Measurements from ENCODE around the gene PRDX6.
"Not testable (repeated sequence)": the region's sequence is repeated elsewhere in the genome, so short reads cannot be mapped to it uniquely, and the experiment has no call there.

The PRDX6 gene

GRCh38 chr1:173499729-173500128, 22.6 kb downstream of the PRDX6 start:
- DNase-seq (ENCODE audit: low read depth in 2 of 2), result no peak

GRCh38 chr1:173502104-173502503, 25.0 kb downstream of the PRDX6 start:
- no peak for DNase-seq (ENCODE audit: low read depth in 2 of 2)

- no peak for DNase-seq (ENCODE audit: low read depth in 2 of 2)
Observed at GRCh38 chr1:173503391-173503790, 26.3 kb downstream of the PRDX6 start.

- DNase-seq (ENCODE audit: low read depth in 2 of 2), result no peak
Observed at GRCh38 chr1:173504268-173504667, 27.1 kb downstream of the PRDX6 start.

- DNase-seq (ENCODE audit: low read depth in 2 of 2), result no peak
Observed at GRCh38 chr1:173505391-173505790, 28.3 kb downstream of the PRDX6 start.

- no peak for DNase-seq (ENCODE audit: low read depth in 2 of 2)
Observed at GRCh38 chr1:173506437-173506836, 29.3 kb downstream of the PRDX6 start.

GRCh38 chr1:173507205-173507846, 30.2 kb downstream of the PRDX6 start:
- no peak for DNase-seq (ENCODE audit: low read depth in 2 of 2)

- no peak for DNase-seq (ENCODE audit: low read depth in 2 of 2)
Observed at GRCh38 chr1:173507847-173508209, 30.7 kb downstream of the PRDX6 start.

GRCh38 chr1:173508541-173508940, 31.4 kb downstream of the PRDX6 start:
- DNase-seq (ENCODE audit: low read depth in 2 of 2), result no peak

GRCh38 chr1:173509797-173510196, 32.7 kb downstream of the PRDX6 start:
- no peak for DNase-seq (ENCODE audit: low read depth in 2 of 2)

- not testable (repeated sequence) for DNase-seq (ENCODE audit: low read depth in 2 of 2)
Observed at GRCh38 chr1:173514503-173514902, 37.4 kb downstream of the PRDX6 start.

GRCh38 chr1:173520799-173521198, 43.7 kb downstream of the PRDX6 start:
- DNase-seq (ENCODE audit: low read depth in 2 of 2), result no peak

- no peak for DNase-seq (ENCODE audit: low read depth in 2 of 2)
Observed at GRCh38 chr1:173523329-173523728, 46.2 kb downstream of the PRDX6 start.

- DNase-seq (ENCODE audit: low read depth in 2 of 2), result no peak
Observed at GRCh38 chr1:173525926-173526325, 48.8 kb downstream of the PRDX6 start.

GRCh38 chr1:173527151-173527826, 50.2 kb downstream of the PRDX6 start:
- DNase-seq (ENCODE audit: low read depth in 2 of 2), result no peak

- no peak for DNase-seq (ENCODE audit: low read depth in 2 of 2)
Observed at GRCh38 chr1:173529106-173529505, 52.0 kb downstream of the PRDX6 start.

- no peak for DNase-seq (ENCODE audit: low read depth in 2 of 2)
Observed at GRCh38 chr1:173530795-173531693, 53.9 kb downstream of the PRDX6 start.

GRCh38 chr1:173532237-173532636, 55.1 kb downstream of the PRDX6 start:
- DNase-seq (ENCODE audit: low read depth in 2 of 2), result no peak

GRCh38 chr1:173536223-173536622, 59.1 kb downstream of the PRDX6 start:
- no peak for DNase-seq (ENCODE audit: low read depth in 2 of 2)

Measured in stimulated activated CD8-positive, alpha-beta memory T cell treated with anti-CD3 and anti-CD28 coated beads, Interleukin-2, amount 100 ng/mL, for 1 hour (primary cell).